HG02759 (cell line): ENCODE data around the gene ZNF324.
"Not testable (repeated sequence)": the region's sequence is repeated elsewhere in the genome, so short reads cannot be mapped to it uniquely, and the experiment has no call there.

Source experiments
- ATAC-seq: cut with Tn5 transposase; IDR thresholded peaks from one replicate; pipeline ENCODE4 v1.9.1; 2021; ENCODE audit warnings: mild to moderate bottlenecking, moderate library complexity; ENCODE audit not compliant: unreplicated experiment

ZNF324 gene

DNA sequence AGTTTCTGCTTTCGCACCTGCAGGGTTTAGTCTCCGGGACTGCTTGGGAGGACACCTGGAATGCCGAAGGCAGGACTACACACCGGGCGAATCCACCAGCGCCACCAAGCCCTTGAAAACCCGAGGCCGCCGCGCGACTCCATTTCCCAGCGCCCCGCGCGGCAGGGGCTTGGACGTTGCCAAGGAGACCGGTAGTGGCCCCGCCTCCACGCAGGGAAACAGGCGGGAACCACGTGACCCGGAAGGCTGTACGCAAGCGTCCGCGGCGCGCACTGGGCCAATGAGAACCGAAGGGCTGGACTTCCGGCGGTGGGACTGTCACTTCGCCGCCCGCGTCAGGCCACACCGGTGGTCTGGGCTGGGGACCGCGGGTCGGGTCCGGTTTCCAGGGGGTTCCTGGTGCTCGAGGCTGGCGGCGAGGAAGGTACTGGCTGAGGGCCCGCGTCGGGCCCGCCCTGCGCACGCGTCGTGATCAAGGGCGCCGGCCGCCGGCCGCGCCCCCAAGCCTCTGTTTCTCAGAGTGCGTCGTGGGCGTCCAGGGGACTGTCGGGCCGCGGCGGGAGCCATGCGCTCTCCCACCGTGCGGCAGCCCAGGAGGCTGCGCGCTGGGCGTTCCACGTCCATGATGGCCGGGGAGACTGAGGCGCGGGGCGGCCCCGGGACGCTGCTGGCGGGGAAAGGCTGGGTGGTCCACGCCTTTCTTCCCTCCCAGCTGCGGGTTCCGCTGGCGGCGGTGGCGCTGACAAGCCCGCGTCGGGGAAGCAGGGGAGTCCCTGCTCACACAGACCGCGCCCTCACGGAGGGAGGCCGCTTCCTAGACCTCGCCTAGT lies at the start of gene ZNF324:
TSS of gene ZNF324 (plus strand) at position 321 of the 830 bp plus-strand sequence. CDS start 2,106 bp downstream, outside the sequence.
- peak; percentile 96 for ATAC-seq

- ATAC-seq = no peak
These were observed 38.3 kb upstream of the ZNF324 start for GRCh38 chr19:58428617-58429016.

DNA sequence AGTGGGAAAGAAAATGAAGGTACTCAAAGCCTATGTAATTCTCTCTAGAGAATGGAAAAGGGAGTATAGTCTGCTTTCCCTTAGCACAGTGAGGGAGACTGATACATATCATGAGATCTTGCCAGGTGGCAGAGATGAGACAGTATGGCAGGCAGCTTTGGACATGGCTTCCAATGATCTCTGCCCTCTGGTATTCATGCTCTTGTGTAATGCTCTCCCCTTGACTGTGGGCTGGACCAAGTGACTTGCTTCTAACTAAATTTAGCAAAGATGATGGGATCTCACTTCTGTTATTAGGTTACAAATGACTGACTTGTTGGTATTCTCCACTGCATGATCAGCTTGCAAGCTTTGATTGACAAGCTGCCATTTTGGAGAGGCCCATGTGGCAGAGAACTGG lies 37.1 kb upstream of the ZNF324 start:
- ATAC-seq = no peak

- no peak for ATAC-seq
These were observed 32.7 kb upstream of the ZNF324 start for GRCh38 chr19:58434217-58434616.

DNA sequence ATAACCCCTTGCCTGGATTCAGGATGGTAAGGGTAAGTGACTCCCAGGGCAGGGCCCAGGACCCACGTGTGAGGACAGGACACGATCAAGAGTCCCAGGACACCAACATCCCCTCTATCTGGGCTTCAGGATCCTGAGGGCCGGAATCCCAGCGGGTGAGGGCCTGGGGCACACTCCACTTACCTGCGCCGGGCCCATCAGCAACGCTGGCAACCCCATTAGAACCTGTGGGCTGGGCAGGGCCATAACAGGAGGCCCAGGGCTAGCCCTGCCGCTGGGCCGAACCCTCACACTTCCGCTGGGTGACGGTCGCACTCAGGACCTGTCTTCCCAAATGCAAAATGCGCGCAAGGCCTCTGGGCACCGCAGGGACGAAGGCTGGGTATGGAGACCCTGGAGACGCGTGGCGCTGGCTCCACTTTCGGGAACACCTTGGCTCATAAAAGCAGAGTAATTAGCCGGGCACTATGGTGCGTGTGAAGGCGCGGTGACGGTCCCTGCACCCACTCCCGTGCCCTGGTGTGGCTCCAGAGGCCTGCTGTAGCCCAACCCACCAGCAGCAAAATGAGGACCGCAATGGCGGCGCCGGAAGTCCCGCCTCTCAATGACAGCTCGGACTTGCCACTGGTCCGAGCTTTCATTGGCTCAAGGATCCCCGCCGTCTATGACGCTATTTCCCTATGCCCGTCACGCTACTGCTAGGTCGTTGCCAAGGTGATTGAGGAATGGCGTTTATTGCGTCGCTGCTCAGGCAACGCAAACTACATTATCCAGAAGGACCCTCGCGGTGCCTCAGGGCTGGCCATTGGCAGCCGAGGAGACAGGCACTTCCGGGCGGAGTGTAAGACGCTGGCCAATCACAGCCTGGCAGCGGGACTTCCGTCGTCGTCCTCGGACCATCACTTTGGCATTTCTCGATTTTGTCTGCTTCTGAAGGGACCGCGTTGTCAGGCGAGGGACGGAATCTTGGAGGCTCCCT lies 27.0 kb upstream of the ZNF324 start, which contains the start of gene ZNF132:
TSS of gene ZNF132 (minus strand) at position 578 of the 979 bp plus-strand sequence. CDS start at position 246, 332 bp downstream.
- peak; percentile 95 for ATAC-seq

DNA sequence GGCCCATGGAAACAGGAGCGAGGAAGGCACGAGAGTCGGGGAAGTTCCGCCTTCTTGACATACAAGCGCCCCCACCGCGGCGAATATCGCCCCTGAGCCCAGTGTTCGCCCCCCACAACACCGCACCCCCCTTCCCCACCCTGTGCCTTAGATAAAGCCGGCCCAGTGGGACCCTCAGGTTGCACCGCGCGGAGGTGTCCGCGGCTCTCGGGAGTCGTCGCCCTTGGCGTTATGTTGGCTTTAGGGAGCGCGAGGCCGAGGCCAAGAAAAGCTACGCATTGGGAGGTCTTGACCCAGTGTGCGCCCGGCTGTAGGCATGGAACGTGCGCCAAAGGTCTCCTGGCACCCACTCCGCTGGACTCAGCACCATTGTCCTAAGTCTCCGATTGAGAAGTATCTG lies 26.3 kb upstream of the ZNF324 start:
- no peak for ATAC-seq

DNA sequence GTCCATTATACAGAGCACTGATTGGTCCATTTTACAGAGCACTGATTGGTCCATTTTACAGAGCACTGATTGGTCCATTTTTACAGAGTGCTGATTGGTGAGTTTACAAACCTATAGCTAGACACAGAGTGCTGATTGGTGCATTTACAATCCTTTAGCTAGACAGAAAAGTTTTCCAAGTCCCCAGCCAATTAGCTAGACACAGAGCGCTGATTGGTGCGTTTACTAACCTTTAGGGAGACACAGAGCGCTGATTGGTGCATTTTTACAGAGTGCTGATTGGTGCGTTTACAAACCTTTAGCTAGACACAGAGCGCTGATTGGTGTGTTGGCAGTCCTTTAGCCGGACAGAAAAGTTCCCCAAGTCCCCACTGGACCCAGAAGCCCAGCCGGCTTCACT lies 23.9 kb upstream of the ZNF324 start:
- ATAC-seq = not testable (repeated sequence)

GRCh38 chr19:58448860-58449259 lies 18.0 kb upstream of the ZNF324 start:
- ATAC-seq = not testable (repeated sequence)

DNA sequence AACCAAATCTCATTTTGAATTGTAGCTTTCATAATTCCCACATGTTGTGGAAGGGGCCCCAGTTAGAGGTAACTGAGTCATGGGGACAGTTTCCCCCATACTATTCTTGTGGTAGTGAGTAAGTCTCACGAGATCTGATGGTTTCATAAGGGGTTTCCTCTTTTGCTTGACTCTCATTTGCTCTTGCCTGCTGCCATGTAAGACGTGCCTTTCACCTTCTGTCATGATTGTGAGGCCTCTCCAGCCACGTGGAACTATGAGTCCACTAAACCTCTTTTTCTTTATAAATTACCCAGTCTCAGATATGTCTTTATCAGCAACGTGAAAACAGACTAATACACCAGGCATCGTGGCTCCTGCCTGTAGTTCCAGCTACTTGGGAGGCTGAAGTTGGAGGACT lies 16.9 kb upstream of the ZNF324 start:
- ATAC-seq = not testable (repeated sequence)

- no peak for ATAC-seq
These were observed 16.0 kb upstream of the ZNF324 start for GRCh38 chr19:58450856-58451357.

- ATAC-seq = peak; percentile 94
These were observed 15.3 kb upstream of the ZNF324 start, which contains the start of gene ZNF324B for GRCh38 chr19:58451358-58452101. ZNF324B (plus strand) TSS chr19:58451622; CDS start chr19:58453702, 2,080 bp downstream.

DNA sequence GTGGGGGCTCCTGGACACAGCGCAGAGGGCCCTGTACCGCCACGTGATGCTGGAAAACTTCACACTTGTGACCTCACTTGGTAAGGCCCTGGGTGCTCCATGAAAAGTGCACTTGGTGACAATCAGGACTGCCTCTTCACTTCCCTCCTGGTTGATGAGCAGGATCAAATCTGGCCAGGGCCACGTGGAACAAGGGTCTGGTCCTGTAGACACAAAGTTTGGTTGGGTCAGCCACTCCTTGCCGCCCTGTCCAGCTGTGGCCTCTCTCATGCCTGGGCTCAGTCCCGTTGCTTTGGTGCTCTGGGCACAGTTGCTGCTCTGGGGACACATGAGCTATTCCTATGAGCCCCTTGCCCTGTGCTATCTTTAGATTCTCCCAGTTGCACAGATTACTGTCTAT lies 13.1 kb upstream of the ZNF324 start:
- ATAC-seq = no peak

GRCh38 chr19:58455306-58455705 lies 11.6 kb upstream of the ZNF324 start:
- no peak for ATAC-seq

DNA sequence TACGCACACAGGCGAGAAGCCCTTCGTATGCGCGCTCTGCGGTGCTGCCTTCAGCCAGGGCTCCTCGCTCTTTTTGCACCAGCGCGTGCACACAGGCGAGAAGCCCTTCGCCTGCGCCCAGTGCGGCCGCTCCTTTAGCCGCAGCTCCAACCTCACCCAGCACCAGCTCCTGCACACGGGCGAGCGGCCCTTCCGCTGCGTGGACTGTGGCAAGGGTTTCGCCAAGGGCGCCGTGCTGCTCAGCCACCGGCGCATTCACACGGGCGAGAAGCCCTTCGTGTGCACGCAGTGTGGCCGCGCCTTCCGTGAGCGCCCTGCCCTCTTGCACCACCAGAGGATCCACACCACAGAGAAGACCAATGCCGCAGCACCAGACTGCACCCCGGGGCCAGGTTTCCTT lies 10.8 kb upstream of the ZNF324 start:
- no peak for ATAC-seq

DNA sequence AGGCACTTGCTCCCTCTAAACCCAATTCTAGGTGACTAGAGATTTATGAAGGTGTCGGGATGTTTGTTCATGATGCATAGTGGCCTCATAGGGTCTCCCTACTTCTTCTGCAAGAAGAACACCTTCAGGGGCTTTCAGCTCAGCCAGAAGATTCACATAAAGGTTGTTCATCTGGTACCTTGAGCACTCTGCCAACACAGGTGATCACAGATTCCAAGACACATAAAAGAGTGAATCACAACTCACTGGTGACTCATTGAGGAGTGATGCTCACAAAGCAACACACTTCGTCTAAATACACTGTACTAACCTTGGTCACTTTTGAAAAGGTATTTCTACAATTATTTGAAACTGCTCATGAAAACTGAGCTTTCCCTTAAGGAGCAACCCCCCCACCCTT lies 6.8 kb upstream of the ZNF324 start:
- ATAC-seq = no peak

DNA sequence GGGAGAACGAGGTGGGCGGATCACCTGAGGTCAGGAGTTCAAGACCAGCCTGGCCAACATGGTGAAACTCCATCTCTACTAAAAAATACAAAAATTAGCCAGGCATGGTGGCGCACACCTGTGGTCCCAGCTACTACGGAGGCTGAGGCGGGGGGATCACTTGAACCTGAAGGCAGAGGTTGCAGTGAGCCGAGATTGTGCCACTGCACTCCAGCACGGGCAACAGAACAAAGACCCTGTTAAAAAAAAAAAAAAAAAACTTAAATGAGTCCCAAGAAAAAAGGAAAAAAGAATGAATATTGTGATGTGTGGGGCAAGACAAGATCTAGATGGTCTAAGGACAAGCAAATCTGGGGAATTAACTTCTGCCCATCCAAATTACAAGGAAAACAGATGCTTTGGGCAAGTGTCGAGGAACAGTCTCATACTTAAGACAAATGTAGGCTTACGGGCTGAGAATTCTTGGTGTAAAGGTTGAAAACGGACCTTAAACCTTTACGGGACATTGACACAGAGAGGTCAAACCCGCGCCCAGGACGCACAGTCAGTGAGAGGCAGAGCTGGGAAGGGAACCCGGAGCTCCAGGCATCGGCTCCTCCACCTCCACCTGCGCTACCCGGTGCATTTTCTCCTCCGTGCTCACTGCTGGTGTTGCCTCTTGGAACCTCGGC lies 656 bp upstream of the ZNF324 start:
- ATAC-seq = peak; percentile 19

DNA sequence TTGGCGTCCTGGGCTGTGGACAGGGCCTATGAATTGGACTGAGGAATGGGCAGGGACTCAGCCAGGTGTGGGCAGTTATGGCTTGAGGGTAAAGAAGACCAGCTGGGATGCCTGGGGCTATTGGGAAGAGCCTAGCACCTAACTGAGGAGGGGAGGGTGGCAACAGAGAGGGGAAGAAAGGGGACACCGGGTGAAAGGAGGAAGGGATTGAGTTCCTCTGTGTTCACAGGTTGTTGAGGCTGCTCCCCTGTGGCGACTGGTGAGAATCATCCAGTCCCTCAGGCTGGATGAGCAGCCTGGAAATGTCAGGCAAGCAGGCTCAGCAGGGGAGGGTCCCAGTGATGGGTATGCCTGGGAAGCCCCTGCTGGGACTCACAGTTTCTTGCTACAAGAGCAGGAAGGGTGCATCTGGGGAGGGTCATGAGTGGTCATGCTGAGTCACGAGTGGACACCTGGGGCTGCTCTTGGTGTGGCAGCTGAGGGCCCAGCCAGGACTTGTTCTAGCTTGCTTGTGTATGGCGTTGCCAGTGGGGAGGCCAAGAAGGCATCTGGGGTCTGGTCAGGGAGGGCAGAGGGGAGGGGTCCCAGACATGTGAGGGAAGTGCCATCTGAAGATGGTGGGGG lies 1.4 kb downstream of the ZNF324 start:
- no peak for ATAC-seq

GRCh38 chr19:58469241-58470013 lies 2.5 kb downstream of the ZNF324 start:
- no peak for ATAC-seq
